ENCODE data around the gene SYT17.

SYT17 gene

DNA sequence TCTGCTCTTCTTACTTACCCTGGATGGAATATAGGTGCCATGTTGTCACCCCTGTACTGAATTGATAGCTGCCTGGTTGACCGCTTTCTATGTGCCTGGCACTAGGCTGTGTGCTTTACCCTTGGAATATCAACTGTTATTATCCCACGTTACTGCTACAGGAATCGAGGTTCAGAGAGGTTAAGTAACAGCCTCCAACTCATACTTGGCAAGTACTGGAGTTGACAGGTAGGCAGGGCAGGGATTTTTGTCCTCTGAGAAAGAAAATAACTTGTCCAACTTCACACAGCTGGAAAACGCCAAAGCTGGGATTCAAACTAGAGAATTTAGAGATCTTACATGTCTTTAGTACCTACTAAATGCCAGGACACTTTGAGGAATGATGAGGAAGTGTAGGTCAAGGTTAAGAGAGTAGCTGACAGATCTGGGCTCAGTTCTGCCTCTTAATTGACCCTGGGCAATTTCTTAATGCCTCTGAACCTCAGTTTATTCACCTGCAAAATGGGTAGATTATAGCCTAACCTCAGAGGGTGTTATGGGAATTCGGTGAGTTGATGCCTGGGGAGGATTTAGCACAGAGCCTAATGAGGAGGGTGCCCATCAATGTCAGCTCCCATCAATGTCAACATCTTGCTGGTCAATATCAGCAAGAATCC is 28.5 kb upstream of the SYT17 start:
- no peak for DNase-seq

DNA sequence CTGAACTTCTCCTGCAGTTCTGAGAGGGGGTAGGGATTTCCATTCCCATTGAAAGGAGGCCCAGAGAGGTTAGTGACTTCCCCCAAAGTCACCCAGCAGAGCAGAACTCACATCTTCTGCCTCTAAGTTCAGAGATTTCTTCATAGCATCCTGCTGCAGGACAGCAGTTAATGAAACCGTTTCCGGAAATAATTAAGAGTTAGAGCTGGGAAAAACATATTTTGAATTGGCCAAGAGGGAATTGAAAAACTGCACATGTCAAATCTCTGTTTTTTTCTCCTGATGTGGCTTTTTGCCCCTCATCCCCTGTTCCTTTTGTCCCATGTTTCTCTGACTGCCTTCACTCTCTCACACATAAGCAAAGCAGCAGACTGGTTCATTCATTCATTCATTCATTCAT is 27.6 kb upstream of the SYT17 start:
- DNase-seq: no peak

DNA sequence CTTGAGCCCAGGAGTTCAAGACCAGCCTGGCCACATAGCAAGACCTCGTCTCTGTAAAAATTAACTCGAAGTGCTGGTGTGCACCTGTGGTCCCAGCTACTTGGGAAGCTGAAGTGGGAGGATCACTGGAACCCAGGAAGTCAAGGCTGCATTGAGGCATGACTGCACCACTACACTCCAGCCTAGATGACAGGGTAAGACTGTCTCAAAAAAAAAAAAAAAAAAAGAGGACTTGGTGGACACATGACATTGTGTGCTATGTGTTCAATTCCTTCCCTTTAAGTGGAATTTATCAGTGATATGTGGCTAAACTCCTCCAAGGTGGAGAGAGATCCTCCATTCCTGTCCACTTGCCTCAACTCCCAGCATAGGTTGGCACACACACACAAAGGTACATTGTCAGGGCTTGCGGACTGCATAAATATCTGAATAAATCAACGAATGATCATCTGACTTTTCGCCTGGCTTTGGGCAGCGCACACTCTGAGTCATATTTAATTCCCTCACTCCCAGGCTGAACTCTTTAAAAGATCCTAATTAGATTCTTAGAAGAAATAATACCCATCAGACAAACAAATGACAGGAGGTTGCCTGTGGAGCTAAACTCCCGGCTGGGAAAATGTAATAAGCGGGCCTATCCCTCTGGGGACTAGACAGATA is 25.0 kb upstream of the SYT17 start:
- DNase-seq: no peak

DNA sequence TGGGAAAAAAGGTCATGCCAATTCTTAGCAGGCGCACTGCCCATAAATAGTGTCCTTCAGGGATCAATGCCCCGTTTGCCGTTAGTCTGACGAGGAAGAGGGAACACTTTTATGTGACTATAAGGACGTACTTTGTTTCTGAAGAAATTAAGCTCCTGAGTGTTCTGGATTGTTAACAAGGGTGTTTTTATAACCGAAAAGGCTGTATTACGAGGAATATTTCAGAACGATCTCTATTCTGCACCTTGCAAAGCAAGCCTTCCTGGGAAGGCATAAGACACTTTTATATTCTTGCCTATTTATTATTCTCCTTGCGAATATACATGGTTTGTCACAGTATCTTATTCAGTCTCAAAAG is 24.5 kb upstream of the SYT17 start:
- no peak for DNase-seq

DNA sequence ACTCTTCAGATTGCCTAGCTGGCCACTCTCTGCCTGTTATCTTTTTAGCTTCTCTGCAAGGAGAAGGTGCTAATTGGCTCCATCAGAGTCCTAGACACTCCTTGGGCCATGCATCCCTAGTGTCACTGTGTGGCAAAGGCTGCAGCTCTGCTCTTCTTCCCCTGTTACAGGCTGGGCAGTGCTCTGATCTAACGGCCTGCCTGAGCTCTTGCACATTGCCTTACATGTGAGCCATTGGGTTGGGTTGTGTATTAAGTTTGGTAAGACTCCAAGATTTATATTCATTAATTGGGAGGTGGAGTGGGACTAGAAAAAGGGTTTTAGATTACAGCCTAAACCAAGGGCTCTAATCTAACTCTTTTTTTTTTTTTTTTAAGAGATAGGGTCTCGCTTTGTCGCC is 23.0 kb upstream of the SYT17 start:
- no peak for DNase-seq

DNA sequence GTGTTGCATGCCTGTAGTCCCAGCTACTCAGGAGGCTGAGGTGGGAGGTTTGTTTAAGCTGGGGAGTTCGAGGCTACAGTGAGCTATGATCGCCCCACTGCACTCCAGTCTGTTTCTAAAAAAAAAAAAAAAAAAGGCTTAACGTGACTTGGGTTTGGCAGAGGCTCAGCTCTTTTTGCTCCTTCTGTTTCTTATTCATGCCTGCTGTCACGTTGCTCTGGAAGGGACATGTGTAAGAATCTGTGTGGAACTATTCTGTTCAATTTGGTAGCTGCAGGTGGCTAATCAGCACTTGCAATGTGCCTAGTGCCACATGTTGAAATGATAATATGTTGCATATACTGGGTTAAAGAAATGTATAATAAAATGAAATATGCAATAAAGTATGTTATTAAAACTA is 20.9 kb upstream of the SYT17 start:
- no peak for DNase-seq

DNA sequence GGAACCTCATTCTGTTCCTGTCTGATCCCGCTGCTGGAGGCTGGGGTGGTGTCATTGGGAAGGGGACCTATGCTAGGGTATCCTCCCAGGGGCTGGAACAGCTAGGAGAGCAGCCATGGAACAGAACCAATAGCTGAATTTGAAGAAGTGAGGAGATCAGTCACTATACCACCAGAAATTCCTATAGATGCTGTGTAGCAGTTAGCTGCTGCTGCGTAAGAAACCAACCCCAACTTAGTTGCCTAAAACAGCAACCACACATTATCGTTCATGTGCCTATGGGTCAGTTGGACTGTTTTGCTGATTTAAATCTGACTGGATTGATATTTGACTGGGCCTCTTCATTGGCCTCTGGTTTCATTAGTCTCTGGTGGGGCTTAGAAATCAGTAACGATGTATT is 20.4 kb upstream of the SYT17 start:
- no peak for DNase-seq

DNA sequence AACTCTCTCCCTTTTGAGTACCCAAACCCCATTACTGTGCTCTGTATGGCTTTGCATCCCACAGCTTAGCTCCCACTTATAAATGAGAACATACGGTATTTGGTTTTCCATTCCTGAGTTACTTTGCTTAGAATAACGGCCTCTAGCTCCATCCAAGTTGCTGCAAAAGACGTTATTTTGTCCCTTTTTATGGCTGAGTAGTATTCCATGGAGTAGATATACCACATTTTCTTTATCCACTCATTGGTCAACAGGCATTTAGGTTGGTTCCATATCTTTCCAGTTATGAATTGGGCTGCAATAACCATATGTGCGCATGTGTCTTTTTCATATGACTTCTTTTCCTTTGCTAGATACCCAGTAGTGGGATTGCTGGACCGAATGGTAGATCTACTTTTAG is 19.9 kb upstream of the SYT17 start:
- no peak for DNase-seq

DNA sequence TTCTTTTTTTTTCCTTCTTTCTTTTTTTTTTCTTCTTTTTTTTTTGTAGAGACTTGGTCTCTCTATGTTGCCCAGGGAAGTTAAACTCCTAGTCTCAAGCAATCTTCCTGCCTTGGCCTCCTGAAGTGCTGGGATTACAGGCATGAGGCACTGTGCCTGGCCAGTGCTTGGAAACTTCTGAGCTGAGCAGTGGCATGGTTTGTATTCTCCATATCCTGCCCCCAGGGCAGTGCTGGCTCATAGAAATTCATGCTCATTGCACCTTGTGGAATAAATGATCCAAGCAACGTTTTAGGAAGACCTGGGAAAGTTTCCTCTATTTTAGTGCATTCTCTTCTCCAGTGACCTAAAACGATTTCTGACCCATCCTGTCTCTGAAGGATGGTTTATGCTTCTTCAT is 16.7 kb upstream of the SYT17 start:
- no peak for DNase-seq

DNA sequence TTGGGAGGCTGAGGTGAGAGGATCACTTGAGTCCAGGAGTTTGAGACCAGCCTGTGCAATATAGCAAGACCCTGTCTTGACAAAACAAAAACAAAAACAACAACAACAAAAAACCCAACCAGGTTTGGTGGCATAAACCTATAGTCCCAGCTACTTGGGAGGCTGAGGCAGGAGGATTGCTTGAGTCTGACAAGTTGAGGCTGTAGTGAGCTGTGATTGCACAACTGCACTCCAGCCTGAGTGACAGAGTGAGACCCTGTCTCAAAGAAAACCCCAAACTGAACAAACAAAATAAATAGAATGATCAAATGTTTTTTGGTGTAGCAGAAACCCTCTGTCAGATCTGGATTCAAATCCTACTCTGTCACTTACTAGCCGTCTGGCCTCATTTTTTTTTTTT is 16.0 kb upstream of the SYT17 start:
- DNase-seq: no peak

DNA sequence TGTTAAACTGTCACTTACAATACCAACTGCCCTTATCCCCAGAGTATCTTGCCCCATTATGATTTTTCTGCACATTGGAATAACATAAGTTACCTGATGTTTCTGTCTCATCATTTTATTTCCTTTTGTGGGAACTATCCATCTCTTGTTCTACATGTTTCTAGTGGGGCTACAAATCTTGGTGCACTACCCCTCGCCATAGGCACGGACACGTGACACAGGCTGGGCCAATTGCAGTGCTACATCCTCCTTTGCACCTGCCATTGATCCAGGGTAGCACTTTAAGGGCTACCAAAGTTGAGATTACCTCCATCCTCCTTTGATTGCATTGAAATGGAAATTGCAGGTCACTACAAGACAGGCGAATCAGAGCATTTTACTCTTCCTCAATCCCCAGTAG is 14.2 kb upstream of the SYT17 start:
- DNase-seq: no peak

DNA sequence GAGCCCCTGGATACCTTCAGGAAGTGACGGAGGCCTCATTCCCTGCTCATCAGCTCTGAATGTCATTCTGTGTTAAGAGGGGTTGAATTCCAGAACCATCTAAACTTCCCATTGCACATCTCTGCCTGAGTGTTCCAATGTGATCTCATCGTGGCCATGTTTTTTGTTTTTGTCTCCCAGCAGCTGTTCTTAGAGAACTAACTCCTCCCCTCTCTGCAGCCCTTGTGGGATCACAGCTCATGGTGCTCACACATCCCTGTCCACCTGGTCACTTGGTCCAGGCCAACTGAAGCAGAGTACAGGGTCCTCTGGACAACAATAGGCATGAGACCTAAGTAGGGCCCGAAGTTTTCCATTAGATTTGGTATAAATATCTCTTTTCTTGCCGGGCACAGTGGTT is 6.0 kb upstream of the SYT17 start:
- no peak for DNase-seq

DNA sequence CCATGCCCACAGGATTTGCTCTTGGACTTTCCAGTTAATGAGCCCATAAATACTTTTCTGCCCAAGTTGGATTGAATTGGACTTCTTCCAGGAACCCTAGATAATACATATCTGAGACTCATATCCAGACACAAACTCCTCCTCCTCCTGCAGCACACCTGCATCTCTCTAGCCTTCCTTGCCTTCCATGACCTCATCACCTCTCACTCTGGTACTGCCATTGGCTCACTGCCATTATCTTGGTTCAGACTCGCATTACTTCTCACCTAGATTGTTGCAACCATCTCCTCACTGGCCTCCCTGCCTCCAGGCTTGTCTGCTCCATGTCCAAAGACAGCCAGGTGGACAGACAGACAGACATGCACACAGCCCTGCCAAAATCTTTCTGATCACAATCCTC is 4.8 kb upstream of the SYT17 start:
- no peak for DNase-seq

DNA sequence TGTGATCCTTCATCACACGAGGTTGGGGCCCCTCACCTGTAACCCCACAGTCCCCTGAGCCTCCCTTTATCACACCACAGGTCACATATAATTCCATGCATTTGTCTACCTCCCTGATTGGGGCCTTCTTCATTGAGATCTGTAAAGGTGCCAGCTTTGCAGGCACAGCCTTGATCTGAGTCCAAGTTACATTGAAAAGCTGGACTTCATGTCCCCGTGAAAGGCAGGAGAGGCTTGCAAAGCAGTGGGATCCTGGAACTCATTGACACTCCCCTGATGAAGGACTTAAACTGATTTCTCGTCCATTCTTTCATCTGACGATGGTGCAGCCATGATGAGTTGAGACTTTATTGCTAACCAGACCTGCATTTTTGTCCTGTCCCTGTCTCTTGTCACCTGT is 3.8 kb upstream of the SYT17 start:
- no peak for DNase-seq

DNA sequence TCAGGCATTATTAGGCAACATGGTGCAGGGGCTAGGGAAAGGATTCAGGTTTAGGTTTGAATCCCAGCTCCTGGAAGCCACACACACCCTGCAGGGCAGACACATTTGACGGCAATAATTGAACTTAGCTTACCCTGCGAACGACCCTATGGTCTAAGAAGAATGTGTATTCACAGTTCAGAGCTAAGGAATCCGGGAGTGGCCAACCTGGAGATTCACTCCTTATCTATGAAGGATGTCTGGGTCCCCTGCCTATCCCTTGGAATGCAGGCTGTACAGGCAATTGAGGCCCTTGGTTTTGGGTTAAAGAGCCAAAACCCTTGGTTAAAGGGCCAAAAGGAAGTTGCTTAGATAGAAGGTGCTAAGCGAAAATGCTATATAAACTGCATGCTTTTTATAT is 2.9 kb upstream of the SYT17 start:
- DNase-seq: no peak

DNA sequence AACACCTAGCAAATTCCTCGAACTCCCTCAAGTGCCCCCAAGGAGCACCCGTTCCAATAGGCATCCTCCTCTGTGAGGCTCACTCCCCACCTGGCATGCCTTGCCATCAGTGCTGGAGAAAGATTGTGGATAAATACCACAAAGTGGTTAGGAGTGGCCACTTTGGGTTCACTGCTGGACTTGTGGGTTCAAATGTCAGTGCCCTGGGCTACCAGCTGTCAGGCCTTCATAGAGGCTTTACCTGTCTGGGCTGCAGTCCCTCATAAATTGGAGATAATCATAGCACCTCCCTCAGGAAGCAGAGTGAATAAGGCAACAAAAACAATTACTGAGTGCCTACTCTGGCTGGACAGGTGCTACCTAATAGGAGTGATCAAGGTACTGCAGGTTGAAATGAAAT is 1.5 kb upstream of the SYT17 start:
- DNase-seq: no peak

DNA sequence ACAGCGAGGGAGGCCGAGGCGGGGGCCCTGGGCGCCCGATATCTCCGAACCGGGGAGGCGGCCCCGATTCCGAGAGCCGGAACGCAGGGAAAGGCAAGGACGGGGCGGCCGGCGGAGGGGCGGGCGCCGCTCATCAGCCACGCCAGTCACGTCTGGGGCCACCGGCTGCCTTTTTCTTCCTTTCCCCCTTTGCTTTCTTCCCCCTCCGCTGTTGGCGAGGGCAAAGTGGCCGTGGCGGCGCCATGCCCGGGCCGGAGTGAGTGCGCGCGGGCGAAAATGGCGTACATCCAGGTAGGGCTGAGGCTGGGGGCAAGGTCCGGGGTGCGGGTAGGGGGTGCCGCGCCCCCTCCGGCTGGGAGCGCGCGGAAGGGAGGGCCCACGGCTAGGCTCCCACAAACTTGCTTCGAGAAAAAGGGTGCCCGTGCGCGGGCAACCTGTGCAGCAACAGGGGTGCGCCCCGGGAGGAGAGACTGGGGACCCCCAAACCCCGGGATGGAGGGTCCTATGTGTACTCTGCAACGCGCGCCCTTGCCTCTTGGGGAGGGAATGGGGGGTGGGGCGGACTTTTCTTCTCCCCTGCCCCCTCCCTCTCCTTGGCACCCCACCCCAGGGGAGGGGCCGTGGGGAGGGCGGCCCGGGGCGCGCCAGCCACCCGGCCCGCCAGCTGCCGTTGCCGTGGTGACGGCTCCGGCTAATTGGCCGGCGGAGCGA is 486 bp downstream of the SYT17 start:
- no peak for DNase-seq

DNA sequence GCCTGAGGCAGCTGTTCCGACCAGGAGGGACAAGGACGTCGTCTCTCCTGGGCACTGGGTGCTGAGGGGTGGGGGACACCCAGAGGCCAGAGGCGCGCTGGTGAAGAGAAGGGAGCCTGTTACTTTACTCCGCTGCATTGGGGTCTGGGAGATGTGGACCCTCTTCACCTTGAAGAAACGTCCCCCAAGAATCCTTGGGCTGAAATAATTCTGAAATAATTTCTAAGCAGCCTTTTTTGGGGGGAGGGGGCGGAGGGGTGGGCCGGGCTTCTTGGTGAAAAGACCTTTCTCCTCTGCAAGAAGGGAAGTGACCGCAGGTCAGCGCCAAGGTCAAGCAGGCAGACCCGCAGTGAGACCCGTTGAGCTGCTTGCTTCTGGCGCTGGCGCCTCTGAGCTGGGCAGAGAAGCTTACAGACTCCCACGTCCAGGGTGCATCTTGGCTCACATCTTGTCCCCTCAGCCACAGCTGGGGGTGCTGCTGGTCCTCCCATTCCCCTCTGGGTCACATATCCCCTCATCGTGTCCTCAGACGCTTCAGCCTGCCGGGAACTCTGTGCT is 1.1 kb downstream of the SYT17 start:
- no peak for DNase-seq

DNA sequence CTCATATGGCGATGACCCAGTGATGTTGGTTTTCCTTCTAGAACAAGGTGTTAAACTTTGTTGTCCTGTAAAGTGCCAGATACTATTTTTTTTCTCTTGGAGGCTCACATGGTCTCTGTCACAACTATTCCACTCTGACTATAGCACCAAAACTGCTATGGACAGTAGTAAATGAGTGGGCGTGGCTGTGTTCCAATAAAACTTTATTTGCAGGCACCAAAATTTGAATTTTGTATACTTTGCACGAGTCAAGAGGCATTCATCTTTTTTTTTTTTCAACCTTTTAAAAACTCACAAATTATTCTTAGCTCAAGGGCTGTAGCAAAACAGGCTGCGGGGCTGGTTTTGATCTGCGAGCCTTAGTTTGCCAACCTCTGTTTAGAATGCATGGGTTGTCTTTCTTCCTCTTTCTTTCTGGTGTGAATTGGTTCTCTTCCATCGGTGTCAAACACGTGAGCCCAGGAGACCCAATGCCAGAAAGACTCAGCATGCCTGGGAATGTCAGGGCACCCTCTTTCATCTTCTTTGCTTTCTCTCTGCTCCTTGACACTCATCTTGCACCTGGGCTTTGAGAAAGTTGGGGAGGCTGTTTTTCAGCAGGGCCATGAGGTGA is 2.1 kb downstream of the SYT17 start:
- no peak for DNase-seq

DNA sequence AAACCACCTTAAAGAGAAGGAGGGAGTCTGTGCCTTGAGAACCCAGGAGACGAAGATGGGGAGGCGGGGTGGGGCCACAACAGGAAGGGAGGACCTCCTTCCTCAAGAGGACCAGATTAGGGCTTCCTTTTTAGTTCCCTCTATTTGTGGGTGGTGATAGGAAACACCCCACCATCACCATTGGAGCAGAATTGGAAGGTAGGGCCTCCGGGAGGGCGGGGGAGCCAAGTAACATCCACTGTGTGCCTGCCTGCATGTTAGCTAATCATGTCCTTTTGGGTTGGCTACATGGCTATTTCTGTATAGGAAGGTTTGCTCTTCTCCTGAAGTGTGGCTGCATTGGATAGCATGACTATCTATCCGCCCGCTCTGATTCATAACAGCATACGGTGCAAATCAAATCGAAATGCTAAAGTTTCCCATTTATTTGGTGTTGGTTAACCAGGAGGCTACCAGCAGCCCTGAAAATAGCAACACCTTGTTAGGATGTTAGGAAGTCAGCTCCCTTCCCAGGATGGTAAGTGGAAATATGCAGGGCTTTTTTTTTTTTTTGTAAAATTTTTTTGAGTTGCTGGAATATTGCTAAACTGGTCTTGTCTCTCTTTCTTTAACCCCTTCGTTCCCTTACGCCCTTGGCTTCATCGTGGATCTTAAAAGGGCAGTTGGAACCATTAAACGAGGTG is 4.2 kb downstream of the SYT17 start:
- DNase-seq: no peak

DNA sequence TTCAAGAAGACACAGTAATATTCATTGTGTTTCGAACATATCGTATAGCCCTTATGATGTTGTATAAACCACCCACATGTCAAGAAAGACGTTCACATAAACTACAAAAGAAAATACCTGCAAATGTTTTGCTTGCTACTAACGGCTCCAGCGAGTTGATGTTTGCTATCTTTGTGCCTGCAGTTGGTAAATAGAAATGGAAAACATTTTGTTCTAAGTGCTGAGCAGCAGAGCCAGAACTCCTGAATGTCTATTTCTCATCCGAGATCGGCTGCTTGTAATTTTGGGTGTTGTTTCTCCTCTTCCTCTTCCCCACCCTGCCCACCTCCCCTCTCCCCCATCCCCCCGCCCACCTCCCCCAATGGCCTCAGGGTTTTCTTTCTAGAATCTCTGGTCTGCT is 5.0 kb downstream of the SYT17 start:
- DNase-seq: no peak

DNA sequence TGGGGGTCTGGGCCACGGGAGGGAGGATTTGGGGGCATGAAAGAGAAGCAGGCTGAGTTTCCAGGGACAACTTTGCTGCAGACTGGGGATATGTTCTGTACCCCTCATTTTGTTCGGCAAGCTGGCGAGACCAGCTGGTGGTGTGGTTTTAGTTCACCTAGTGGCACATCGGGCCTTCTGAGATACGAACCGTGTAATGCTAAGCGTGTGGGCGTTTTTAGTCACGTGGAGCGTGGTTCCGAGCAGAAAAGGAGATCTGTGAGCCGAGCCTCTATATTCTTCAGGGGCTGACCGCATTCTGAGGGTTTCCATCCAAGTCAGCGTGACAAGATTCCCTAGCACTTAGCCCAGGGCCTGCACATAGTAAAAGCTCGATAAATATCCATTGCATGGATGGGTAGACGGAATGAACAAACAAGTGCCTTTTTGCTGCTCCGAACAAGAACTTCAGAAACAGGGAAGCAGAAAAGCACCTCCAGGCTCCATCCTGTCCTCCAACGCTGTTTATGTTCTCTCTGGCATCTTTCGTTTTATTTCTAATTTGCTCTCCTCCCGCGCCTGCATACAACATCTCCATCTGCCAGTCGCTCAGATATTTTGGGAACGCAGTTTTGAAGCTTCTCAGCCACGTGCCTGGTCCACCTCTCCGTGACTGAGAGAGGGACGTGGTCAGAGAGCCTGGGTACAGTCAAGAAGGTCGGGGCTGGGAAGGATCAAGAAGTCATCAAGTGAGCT is 5.8 kb downstream of the SYT17 start:
- DNase-seq: no peak

DNA sequence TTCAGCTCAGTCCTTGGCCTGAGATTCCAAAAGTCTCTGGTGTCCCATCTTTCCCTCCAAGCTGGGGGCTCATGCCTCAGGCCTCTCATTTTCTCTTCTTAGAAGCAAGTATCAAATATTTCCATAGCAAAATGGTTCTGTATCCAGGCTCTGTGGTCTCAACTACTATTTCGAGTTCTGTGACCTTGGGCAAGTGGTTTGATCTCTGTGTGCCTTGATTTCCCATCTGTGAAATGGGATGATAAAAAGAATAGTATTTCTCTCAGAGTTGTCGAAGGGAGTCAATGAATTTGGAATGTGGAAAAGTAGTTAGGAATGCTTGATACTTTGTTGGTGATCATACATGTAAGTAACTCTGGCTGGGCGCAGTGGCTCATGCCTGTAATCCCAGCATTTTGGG is 6.4 kb downstream of the SYT17 start:
- no peak for DNase-seq

Data from NCI-H526 treated with DMSO at 0.1 percent for 48 hours (cell line).